GM19463 (cell line): ENCODE measurements around the gene RBM27.
"Not testable (repeated sequence)": the region's sequence is repeated elsewhere in the genome, so short reads cannot be mapped to it uniquely, and the experiment has no call there.

Experiments used
- ATAC-seq: cut with Tn5 transposase; IDR thresholded peaks from one replicate; pipeline ENCODE4 v1.9.1; 2021; ENCODE audit warnings: mild to moderate bottlenecking, moderate library complexity; ENCODE audit not compliant: unreplicated experiment

Gene RBM27

GRCh38 chr5:146203011-146203871, at the start of gene RBM27:
TSS of gene RBM27 (plus strand) at chr5:146203605. CDS start at chr5:146203766, 161 bp downstream.
- ATAC-seq: peak; percentile 100

- ATAC-seq: no peak
Measured at GRCh38 chr5:146158255-146158654, 45.1 kb upstream of the RBM27 start.

GRCh38 chr5:146164382-146164781, 39.0 kb upstream of the RBM27 start:
- no peak for ATAC-seq

- ATAC-seq: no peak
Measured at GRCh38 chr5:146165460-146165859, 37.9 kb upstream of the RBM27 start.

- ATAC-seq: no peak
Measured at GRCh38 chr5:146165903-146166302, 37.5 kb upstream of the RBM27 start.

- ATAC-seq: no peak
Measured at GRCh38 chr5:146169076-146169475, 34.3 kb upstream of the RBM27 start.

GRCh38 chr5:146173049-146173448, 30.4 kb upstream of the RBM27 start:
- ATAC-seq: not testable (repeated sequence)

- ATAC-seq: peak; percentile 87
Measured at GRCh38 chr5:146173597-146173996, 29.8 kb upstream of the RBM27 start.

- no peak for ATAC-seq
Measured at GRCh38 chr5:146176805-146177204, 26.6 kb upstream of the RBM27 start.

- ATAC-seq: no peak
Measured at GRCh38 chr5:146179696-146180095, 23.7 kb upstream of the RBM27 start.

GRCh38 chr5:146183403-146183802, 20.0 kb upstream of the RBM27 start:
- not testable (repeated sequence) for ATAC-seq

GRCh38 chr5:146185161-146185560, 18.2 kb upstream of the RBM27 start:
- no peak for ATAC-seq

- ATAC-seq: no peak
Measured at GRCh38 chr5:146188358-146188757, 15.0 kb upstream of the RBM27 start.

- no peak for ATAC-seq
Measured at GRCh38 chr5:146192571-146193043, 10.8 kb upstream of the RBM27 start.

- no peak for ATAC-seq
Measured at GRCh38 chr5:146193285-146193684, 10.1 kb upstream of the RBM27 start.

- not testable (repeated sequence) for ATAC-seq
Measured at GRCh38 chr5:146194997-146195396, 8.4 kb upstream of the RBM27 start.

GRCh38 chr5:146196459-146197048, 6.9 kb upstream of the RBM27 start:
- no peak for ATAC-seq

GRCh38 chr5:146199176-146199815, 4.1 kb upstream of the RBM27 start:
- ATAC-seq: no peak

- not testable (repeated sequence) for ATAC-seq
Measured at GRCh38 chr5:146201795-146202194, 1.6 kb upstream of the RBM27 start.

GRCh38 chr5:146203872-146204192, 427 bp downstream of the RBM27 start:
- ATAC-seq: peak; percentile 1

GRCh38 chr5:146205499-146206202, 2.2 kb downstream of the RBM27 start:
- no peak for ATAC-seq
